WI38 (cell line): ENCODE results near the gene VSIG4.

ENCODE experiments used
- H3K4me3 ChIP-seq: 2 replicates; pipeline ENCODE4 v1.5.1; 2011; ENCODE audit warnings: low read depth, mild to moderate bottlenecking, control low read depth, low read length
- TF ChIP-seq, protein P1 (sequence below): IDR thresholded peaks from 2 replicates; pipeline ENCODE4 v1.5.1; 2012; ENCODE audit warnings: low read depth, mild to moderate bottlenecking, control low read depth, low read length

VSIG4 gene

DNA sequence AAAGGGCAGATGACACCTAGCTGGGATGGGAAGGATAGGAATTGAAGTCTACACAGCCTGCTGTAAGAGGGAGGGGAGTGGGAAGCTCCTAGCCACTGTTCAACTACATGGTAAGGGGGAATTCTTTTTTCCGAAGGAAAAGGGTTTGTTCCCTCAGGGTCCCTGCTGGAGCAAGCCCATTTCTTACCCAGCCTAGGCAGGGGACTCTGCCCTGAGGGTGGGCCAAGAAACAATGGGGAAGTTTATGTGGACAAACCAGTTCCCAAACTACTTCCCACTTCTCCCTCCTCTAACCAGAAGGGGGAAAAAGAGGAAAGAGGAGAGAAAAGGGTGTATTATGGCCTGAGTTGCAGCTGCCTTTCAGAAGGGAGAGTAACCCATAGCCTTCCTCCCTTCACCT lies 13.5 kb upstream of the VSIG4 start:
- TF ChIP-seq, protein P1, sequence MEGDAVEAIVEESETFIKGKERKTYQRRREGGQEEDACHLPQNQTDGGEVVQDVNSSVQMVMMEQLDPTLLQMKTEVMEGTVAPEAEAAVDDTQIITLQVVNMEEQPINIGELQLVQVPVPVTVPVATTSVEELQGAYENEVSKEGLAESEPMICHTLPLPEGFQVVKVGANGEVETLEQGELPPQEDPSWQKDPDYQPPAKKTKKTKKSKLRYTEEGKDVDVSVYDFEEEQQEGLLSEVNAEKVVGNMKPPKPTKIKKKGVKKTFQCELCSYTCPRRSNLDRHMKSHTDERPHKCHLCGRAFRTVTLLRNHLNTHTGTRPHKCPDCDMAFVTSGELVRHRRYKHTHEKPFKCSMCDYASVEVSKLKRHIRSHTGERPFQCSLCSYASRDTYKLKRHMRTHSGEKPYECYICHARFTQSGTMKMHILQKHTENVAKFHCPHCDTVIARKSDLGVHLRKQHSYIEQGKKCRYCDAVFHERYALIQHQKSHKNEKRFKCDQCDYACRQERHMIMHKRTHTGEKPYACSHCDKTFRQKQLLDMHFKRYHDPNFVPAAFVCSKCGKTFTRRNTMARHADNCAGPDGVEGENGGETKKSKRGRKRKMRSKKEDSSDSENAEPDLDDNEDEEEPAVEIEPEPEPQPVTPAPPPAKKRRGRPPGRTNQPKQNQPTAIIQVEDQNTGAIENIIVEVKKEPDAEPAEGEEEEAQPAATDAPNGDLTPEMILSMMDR = no peak
- H3K4me3 ChIP-seq = no peak overlapping the region

DNA sequence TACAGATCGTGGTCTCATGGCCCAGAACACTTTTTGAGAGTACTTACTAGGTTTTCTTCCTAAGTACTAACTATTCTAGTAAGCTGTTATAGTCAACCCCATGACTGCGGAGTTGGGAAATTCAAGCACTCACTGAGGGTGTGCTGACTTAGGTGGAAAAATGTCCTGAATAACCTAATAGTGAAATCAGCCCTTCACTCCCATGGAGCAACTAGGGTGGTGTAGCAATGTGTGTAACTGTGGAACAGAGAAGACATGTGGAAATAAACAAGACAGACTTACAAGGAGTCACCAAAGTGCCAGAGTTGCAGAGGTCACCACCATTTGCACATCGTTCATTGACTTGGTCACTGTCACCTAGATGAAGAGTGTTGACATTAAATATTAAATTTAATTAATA lies 12.1 kb upstream of the VSIG4 start:
- TF ChIP-seq, protein P1 = no peak
- no peak overlapping the region for H3K4me3 ChIP-seq

DNA sequence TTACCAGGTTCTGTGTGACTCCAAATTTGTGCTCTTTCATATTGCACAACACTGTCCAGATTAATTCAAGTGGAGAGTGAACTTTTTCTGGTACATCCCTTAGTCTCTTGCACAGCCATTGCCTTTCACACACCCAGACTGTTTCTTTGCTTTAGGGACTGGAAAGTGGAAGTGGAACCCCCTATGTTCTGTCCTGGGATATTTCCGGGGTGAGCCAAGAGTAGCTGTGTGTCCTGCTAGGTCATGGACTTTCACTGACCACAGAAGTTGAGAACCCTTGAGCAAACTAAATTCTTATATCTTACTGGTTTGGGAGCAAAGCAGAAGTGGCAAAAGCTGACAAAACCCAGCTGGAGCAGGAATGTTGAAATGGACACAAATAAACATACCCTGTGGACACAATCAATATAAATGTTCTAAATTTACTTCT lies 10.3 kb upstream of the VSIG4 start:
- TF ChIP-seq, protein P1 = no peak
- H3K4me3 ChIP-seq = no peak overlapping the region

DNA sequence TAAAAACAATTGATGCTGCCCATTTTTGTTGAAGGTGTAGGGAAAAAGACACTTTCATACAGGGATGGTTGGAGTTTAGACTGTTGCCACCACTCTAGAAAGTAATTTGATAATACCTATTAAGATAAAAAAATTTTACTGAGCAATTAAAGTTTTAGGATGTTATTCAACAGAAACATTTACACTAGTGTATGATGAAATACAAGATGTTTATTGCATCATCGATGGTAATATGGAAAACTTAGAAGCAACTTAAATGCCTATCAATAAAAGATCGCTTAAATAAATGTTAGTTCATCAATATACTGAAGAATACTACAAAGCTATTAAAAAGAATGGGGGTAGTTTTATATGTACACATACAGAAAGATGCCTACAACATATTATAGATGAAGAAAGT lies 9.2 kb upstream of the VSIG4 start:
- no peak overlapping the region for H3K4me3 ChIP-seq
- TF ChIP-seq, protein P1 = no peak

DNA sequence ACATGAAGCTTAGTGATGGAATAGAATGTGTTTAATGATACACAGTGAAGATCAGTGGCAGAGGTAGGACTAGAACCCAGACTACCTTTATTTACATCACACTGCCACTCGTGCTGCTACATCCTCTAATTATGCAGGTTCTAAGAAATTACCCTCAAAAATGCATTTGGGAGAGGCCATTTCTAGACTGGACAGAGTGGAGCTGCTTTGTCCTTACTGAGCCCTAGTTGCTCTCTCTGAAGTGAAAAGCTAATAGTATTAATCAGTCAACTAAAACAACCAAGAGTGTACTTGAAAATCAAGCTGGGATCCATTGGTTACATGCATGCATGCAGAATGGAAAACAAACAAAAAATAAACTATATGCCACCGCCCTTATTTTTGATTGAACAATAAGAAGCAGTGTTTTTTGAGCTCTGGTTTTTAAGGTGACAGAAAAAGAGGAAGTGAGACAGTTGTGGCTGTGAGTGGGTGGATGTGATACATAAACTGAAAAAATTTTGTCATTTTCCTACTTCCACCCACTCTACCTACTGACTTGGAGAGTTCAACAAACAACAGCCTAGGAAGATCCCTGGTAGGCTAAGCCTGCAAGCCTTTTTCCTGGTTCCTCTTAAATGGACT lies 6.8 kb upstream of the VSIG4 start:
- TF ChIP-seq, protein P1 = no peak

DNA sequence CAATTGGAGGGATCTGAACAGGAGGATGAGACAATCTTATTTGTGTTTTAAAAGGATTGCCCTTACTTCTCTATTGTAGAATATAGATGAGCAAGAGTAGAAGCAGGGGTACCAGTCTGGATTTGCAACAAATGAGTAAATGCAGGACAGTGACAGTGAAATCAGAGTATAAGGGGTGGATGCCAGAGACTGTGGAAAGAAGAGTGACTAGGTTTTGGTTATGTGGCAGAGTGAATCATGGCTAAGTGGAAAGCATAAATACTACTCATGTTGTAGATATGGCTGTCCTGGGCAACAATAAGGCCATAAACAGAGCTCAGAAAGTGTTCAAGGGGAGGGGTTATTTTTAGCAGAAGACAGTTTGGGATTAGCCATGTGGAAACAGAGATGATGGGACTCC lies 6.0 kb upstream of the VSIG4 start:
- TF ChIP-seq, protein P1 = no peak
- no peak overlapping the region for H3K4me3 ChIP-seq

More for the DNA sequence above, 6.8 kb upstream of the VSIG4 start:
- H3K4me3 ChIP-seq = no peak overlapping the region

DNA sequence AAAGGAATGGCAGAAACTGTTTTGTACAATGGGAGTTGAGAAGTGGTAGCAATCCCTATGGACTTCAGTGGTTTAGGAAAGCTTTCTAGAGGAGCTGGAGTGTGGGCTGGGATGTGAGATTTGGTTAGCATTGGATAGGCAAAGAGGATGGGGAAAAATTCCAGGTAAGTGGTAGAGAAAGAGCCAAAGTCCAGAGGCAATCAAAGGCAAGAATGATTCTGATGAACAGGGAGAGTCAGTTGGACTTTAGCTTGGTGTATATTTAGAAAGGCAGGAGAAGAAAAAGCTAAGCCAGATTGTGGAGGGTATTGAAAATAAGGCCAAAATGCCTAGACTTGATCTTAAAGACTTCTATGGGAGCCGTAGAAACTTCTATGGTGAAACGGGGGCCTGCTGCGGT lies 3.7 kb upstream of the VSIG4 start:
- no peak overlapping the region for H3K4me3 ChIP-seq
- TF ChIP-seq, protein P1 = no peak
